Stimulated activated CD4-positive, alpha-beta T cell treated with anti-CD3 and anti-CD28 coated beads, TNF-alpha, amount 100 ng/mL, for 1 hour (primary cell): Measurements from ENCODE around the gene HBA1.
"Not testable (repeated sequence)": the region's sequence is repeated elsewhere in the genome, so short reads cannot be mapped to it uniquely, and the experiment has no call there.

Source experiments
- DNase-seq, 3 donors: peaks; one replicate each; pipeline ENCODE4 v3.0.0-alpha.2; 2020; ENCODE audit warnings: low read depth in 3 of 3, low spot score in 1 of 3

The HBA1 gene

GRCh38 chr16:159136-159849 lies 17.2 kb upstream of the HBA1 start:
- no peak for DNase-seq

- not testable (repeated sequence) for DNase-seq
These were observed 16.2 kb upstream of the HBA1 start for GRCh38 chr16:160242-160641.

GRCh38 chr16:160691-161190 lies 15.7 kb upstream of the HBA1 start:
- DNase-seq = no peak

GRCh38 chr16:162271-162991 lies 14.0 kb upstream of the HBA1 start:
- no peak for DNase-seq

GRCh38 chr16:163139-163538 lies 13.3 kb upstream of the HBA1 start:
- not testable (repeated sequence) for DNase-seq

GRCh38 chr16:163696-164095 lies 12.8 kb upstream of the HBA1 start:
- not testable (repeated sequence) for DNase-seq

- DNase-seq = not testable (repeated sequence)
These were observed 12.2 kb upstream of the HBA1 start for GRCh38 chr16:164134-164823.

GRCh38 chr16:164827-165538 lies 11.5 kb upstream of the HBA1 start:
- DNase-seq = no peak

- no peak for DNase-seq
These were observed 10.7 kb upstream of the HBA1 start, which contains the start of gene HBM for GRCh38 chr16:165539-166374. TSS of gene HBM (plus strand) at chr16:165978. CDS start at chr16:165998, 20 bp downstream.

GRCh38 chr16:166375-167121 lies 9.9 kb upstream of the HBA1 start:
- DNase-seq = no peak

GRCh38 chr16:167122-167690 lies 9.3 kb upstream of the HBA1 start:
- DNase-seq = no peak

GRCh38 chr16:168424-168823 lies 8.1 kb upstream of the HBA1 start:
- no peak for DNase-seq

GRCh38 chr16:169014-169413 lies 7.5 kb upstream of the HBA1 start:
- DNase-seq = no peak

GRCh38 chr16:170088-170507 lies 6.4 kb upstream of the HBA1 start:
- DNase-seq = not testable (repeated sequence)

- no peak for DNase-seq
These were observed 5.7 kb upstream of the HBA1 start for GRCh38 chr16:170788-171187.

- not testable (repeated sequence) for DNase-seq
These were observed 4.0 kb upstream of the HBA1 start, which contains the start of gene HBA2 for GRCh38 chr16:172374-172941. TSS of gene HBA2 (plus strand) at chr16:172876. CDS start at chr16:172913, 37 bp downstream.

GRCh38 chr16:173211-173854 lies 3.1 kb upstream of the HBA1 start:
- not testable (repeated sequence) for DNase-seq
